ENCODE measurements around the gene GPRC5B. TPM values are rescaled to one million over a fixed set of nuclear protein-coding genes. Genes with fewer than 3 reads are reported as not detected.
A peak's percentile ranks its signal among the peaks of the same experiment; 100 is the strongest.

GPRC5B gene
- total RNA-seq, 1 donor, result 2.5 TPM

DNA sequence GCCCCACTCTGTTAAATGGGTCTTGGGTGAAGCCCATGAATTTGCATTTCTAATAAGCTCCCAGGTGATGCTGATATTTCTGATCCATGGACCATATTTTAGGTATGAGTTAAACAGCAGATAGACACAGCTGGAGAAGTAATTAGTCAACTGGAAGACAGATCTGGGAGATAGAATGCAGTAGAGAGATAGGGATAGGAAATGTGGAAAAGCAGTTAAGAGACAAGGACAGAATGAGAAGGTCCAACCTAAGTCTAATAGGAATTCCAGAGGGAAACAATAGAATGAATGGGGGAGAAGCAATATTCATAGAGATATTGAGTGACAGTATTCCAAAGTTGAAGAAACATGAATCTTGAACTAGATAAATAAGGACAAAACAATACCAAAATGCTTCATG, 71.7 kb downstream of the GPRC5B start:
- H2AFZ ChIP-seq (ENCODE audit: low read length), result no peak overlapping the region
- no peak overlapping the region for H3K4me3 ChIP-seq (ENCODE audit: insufficient read depth, low read length)
- H3K27me3 ChIP-seq (ENCODE audit: insufficient read depth, low read length), result no peaks in the 10 kb centered on the region
- H3K36me3 ChIP-seq (ENCODE audit: insufficient read depth, low read length), result no peaks in the 10 kb centered on the region
- TF ChIP-seq CTCF (IDR thresholded peaks at IDR 0.05; ENCODE audit: extremely low read depth, low read depth, low read length), result no peak
- DNase-seq (ENCODE audit: insufficient read length, low spot score, missing footprints), result peak; percentile 42
- no peaks in the 10 kb centered on the region for H3K9me3 ChIP-seq (ENCODE audit: low read depth, low read length)
- no peak overlapping the region for H3K27ac ChIP-seq (ENCODE audit: low read depth, low read length)
- peaks cover 8% of the 10 kb centered on the region for H3K4me1 ChIP-seq (ENCODE audit: insufficient read depth, low read length)
- no peaks in the 10 kb centered on the region for H4K20me1 ChIP-seq (ENCODE audit: insufficient read depth, low read length)
- no peaks in the 10 kb centered on the region for H3K79me2 ChIP-seq (ENCODE audit: insufficient read depth, low read length)
- H3K4me2 ChIP-seq (ENCODE audit: insufficient read depth, low read length), result no peak overlapping the region

DNA sequence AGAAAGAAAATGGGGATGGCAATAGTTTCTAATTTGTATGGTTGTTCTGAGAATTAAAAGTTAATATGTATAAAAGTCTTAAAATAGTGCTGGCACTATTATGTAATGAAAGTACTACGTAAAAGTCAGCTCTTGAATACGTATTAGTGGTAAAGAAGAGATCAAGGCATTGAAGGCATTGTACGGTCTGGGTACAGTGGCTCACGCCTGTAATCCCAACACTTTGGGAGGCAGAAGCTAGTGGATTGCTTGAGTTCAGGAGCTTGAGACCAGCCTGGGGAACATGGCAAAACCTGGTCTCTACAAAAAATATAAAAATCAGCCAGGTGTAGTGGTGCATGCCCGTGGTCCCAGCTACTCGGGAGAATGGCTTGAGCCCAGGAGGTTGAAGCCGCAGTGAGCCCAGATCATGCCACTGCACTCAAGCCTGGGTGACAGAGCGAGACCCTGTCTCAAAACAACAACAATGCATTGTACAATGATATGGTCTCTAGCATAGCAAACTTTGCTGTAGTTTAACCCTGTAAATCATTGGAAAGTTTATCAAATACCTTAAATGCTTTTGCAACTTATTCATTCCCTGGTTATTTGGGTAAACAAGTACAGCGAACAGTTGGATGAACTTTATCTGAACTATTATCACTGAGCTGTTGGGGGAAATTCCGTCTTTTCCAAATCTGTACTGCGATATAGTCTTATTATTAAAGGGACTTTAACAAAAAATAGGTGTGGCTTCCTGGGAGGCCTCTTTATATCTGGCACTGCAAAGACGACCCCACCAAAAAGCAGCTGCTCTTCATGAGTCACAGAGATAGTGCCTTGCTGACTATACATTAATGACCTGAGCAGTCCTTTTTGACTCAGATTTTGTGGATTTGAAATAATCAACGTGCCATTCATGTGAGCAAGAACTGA, 73.6 kb downstream of the GPRC5B start:
- H4K20me1 ChIP-seq (ENCODE audit: insufficient read depth, low read length), result no peaks in the 10 kb centered on the region
- no peaks in the 10 kb centered on the region for H3K27me3 ChIP-seq (ENCODE audit: insufficient read depth, low read length)
- no peaks in the 10 kb centered on the region for H3K9me3 ChIP-seq (ENCODE audit: low read depth, low read length)
- no peaks in the 10 kb centered on the region for H3K79me2 ChIP-seq (ENCODE audit: insufficient read depth, low read length)
- H3K4me1 ChIP-seq (ENCODE audit: insufficient read depth, low read length), result peaks cover 8% of the 10 kb centered on the region
- H3K27ac ChIP-seq (ENCODE audit: low read depth, low read length), result peak overlapping the region; percentile 0
- H3K4me2 ChIP-seq (ENCODE audit: insufficient read depth, low read length), result peak overlapping the region; percentile 35
- TF ChIP-seq CTCF (IDR thresholded peaks at IDR 0.05; ENCODE audit: extremely low read depth, low read depth, low read length), result no peak
- H2AFZ ChIP-seq (ENCODE audit: low read length), result no peak overlapping the region
- no peak overlapping the region for H3K4me3 ChIP-seq (ENCODE audit: insufficient read depth, low read length)
- DNase-seq (ENCODE audit: insufficient read length, low spot score, missing footprints), result peak; percentile 76
- no peaks in the 10 kb centered on the region for H3K36me3 ChIP-seq (ENCODE audit: insufficient read depth, low read length)

GRCh38 chr16:19809693-19810092, 75.0 kb downstream of the GPRC5B start:
- H3K27ac ChIP-seq (ENCODE audit: low read depth, low read length), result no peak overlapping the region
- no peaks in the 10 kb centered on the region for H3K79me2 ChIP-seq (ENCODE audit: insufficient read depth, low read length)
- no peak overlapping the region for H3K4me2 ChIP-seq (ENCODE audit: insufficient read depth, low read length)
- H3K4me1 ChIP-seq (ENCODE audit: insufficient read depth, low read length), result peaks cover 8% of the 10 kb centered on the region
- H4K20me1 ChIP-seq (ENCODE audit: insufficient read depth, low read length), result no peaks in the 10 kb centered on the region
- H2AFZ ChIP-seq (ENCODE audit: low read length), result no peak overlapping the region
- H3K36me3 ChIP-seq (ENCODE audit: insufficient read depth, low read length), result no peaks in the 10 kb centered on the region
- TF ChIP-seq CTCF (IDR thresholded peaks at IDR 0.05; ENCODE audit: extremely low read depth, low read depth, low read length), result no peak
- DNase-seq (ENCODE audit: insufficient read length, low spot score, missing footprints), result no peak
- no peaks in the 10 kb centered on the region for H3K9me3 ChIP-seq (ENCODE audit: low read depth, low read length)
- no peaks in the 10 kb centered on the region for H3K27me3 ChIP-seq (ENCODE audit: insufficient read depth, low read length)
- H3K4me3 ChIP-seq (ENCODE audit: insufficient read depth, low read length), result no peak overlapping the region

- no peak for TF ChIP-seq CTCF (IDR thresholded peaks at IDR 0.05; ENCODE audit: extremely low read depth, low read depth, low read length)
- Histone ChIP-seq H3K4me3 (ENCODE audit: insufficient read depth, low read length) (no peak overlapping the region), H3K27me3 (ENCODE audit: insufficient read depth, low read length) (no peaks in the 10 kb centered on the region), H3K4me2 (ENCODE audit: insufficient read depth, low read length) (no peak overlapping the region), H3K79me2 (ENCODE audit: insufficient read depth, low read length) (no peaks in the 10 kb centered on the region), H4K20me1 (ENCODE audit: insufficient read depth, low read length) (no peaks in the 10 kb centered on the region), H2AFZ (ENCODE audit: low read length) (no peak overlapping the region), H3K27ac (ENCODE audit: low read depth, low read length) (no peak overlapping the region), H3K9me3 (ENCODE audit: low read depth, low read length) (no peaks in the 10 kb centered on the region), H3K36me3 (ENCODE audit: insufficient read depth, low read length) (no peaks in the 10 kb centered on the region), H3K4me1 (ENCODE audit: insufficient read depth, low read length) (peaks cover 8% of the 10 kb centered on the region)
- DNase-seq (ENCODE audit: insufficient read length, low spot score, missing footprints), result no peak
These were observed 75.5 kb downstream of the GPRC5B start for GRCh38 chr16:19809121-19809635.

Measured in osteoblast (primary cell).